ENCODE results near the gene ANTXR1. TPM values are rescaled to one million over a fixed set of nuclear protein-coding genes. Genes with fewer than 3 reads are reported as not detected.

Gene ANTXR1
- total RNA-seq, 4 donors from 2014 or later, result 7.1 to 101 (median 15.8) TPM

- WGBS, 2 donors (ENCODE audit: low coverage in 1 of 2), result 74% methylated on average over 3 of the region's 3 CpGs
- TF ChIP-seq EP300 (IDR thresholded peaks at IDR 0.05; ENCODE audit: low read depth), result no peak
- TF ChIP-seq POLR2AphosphoS5 (IDR thresholded peaks at IDR 0.05), result no peak
- no peak for TF ChIP-seq CTCF (IDR thresholded peaks at IDR 0.05)
- TF ChIP-seq POLR2A (IDR thresholded peaks at IDR 0.05), result no peak
- intact Hi-C loops (cut with DNase I; ENCODE audit: low total_unique reads), result no loop called here
Observed at GRCh38 chr2:69202327-69202726, 189.3 kb downstream of the ANTXR1 start.

GRCh38 chr2:69203166-69203985, 190.4 kb downstream of the ANTXR1 start:
- Histone ChIP-seq H3K27me3 (no peaks in the 10 kb centered on the region), H3K27ac (peak overlapping the region in 3 of 4 donors; percentile 28 to 37 (median 34)), H3K9me3 (no peaks in the 10 kb centered on the region), H3K36me3 (no peaks in the 10 kb centered on the region), H3K4me3 (no peak overlapping the region), H3K4me1 (peaks cover 0 to 9% (median 0%) of the 10 kb centered on the region in 4 donors)
- DNase-seq, result no peak
- intact Hi-C loops (cut with DNase I; ENCODE audit: low total_unique reads), result no loop called here
- 60 to 75% methylated on average over 4 of the region's 4 CpGs for WGBS, 2 donors (ENCODE audit: low coverage in 1 of 2)
- TF ChIP-seq EP300 (IDR thresholded peaks at IDR 0.05; ENCODE audit: low read depth) (no peak), POLR2A (IDR thresholded peaks at IDR 0.05) (no peak), POLR2AphosphoS5 (IDR thresholded peaks at IDR 0.05) (no peak), CTCF (IDR thresholded peaks at IDR 0.05) (no peak)
- in situ Hi-C loops (cut with MboI; ENCODE audit: low pct_ligation_motif_present in 1 of 4, low pct_unique_long_range_greater_than_20kb in 1 of 4, low sequenced_read_pairs in 3 of 4), result no loop called here

More at GRCh38 chr2:69202327-69202726, 189.3 kb downstream of the ANTXR1 start:
- no peak overlapping the region for H3K4me3 ChIP-seq
- no peaks in the 10 kb centered on the region for H3K9me3 ChIP-seq
- H3K27ac ChIP-seq, result peak overlapping the region in 1 of 4 donors; percentile 37
- H3K27me3 ChIP-seq, result no peaks in the 10 kb centered on the region
- no peaks in the 10 kb centered on the region for H3K36me3 ChIP-seq
- peaks cover 0 to 9% (median 0%) of the 10 kb centered on the region in 4 donors for H3K4me1 ChIP-seq
- DNase-seq, result no peak
- in situ Hi-C loops (cut with MboI; ENCODE audit: low pct_ligation_motif_present in 1 of 4, low pct_unique_long_range_greater_than_20kb in 1 of 4, low sequenced_read_pairs in 3 of 4), result no loop called here

- Histone ChIP-seq H3K36me3 (no peaks in the 10 kb centered on the region), H3K27me3 (no peaks in the 10 kb centered on the region), H3K27ac (peak overlapping the region; percentile 26 to 36 (median 32)), H3K9me3 (no peaks in the 10 kb centered on the region), H3K4me3 (no peak overlapping the region), H3K4me1 (peaks cover 0 to 9% (median 0%) of the 10 kb centered on the region in 4 donors)
- 78 to 80% methylated on average over 1 to 3 of the region's 3 CpGs for WGBS, 2 donors (ENCODE audit: low coverage in 1 of 2)
- no peak for DNase-seq
- intact Hi-C loops (cut with DNase I; ENCODE audit: low total_unique reads), result no loop called here
- TF ChIP-seq CTCF (IDR thresholded peaks at IDR 0.05), result no peak
- TF ChIP-seq POLR2AphosphoS5 (IDR thresholded peaks at IDR 0.05), result no peak
- TF ChIP-seq EP300 (IDR thresholded peaks at IDR 0.05; ENCODE audit: low read depth), result no peak
- no peak for TF ChIP-seq POLR2A (IDR thresholded peaks at IDR 0.05)
- in situ Hi-C loops (cut with MboI; ENCODE audit: low pct_ligation_motif_present in 1 of 4, low pct_unique_long_range_greater_than_20kb in 1 of 4, low sequenced_read_pairs in 3 of 4), result no loop called here
Observed at GRCh38 chr2:69204654-69205053, 191.7 kb downstream of the ANTXR1 start.

DNA sequence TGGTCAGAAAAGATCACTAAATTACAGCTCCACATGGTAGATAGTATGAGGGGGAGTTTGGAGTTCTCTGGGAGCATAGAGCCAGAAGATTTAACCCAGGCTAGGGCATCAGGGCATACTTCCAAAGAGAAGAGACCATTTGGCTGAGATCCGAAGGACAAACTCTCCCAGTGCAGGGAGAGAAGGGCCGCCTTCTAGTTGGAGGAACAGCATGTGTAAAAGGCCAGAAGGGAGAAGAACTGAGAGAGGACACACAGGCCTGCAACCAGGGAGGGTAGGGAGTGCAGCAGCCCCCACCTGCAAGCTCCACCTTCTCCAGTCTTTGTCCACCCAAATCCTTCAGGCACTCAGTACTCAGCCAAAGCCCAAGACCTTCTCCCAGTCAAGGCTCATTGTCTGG, 192.1 kb downstream of the ANTXR1 start:
- Histone ChIP-seq H3K27ac (peak overlapping the region; percentile 26 to 36 (median 32)), H3K4me3 (no peak overlapping the region), H3K9me3 (no peaks in the 10 kb centered on the region), H3K27me3 (no peaks in the 10 kb centered on the region), H3K4me1 (peaks cover 0 to 9% (median 0%) of the 10 kb centered on the region in 4 donors), H3K36me3 (no peaks in the 10 kb centered on the region)
- TF ChIP-seq POLR2A (IDR thresholded peaks at IDR 0.05), result no peak
- no peak for TF ChIP-seq POLR2AphosphoS5 (IDR thresholded peaks at IDR 0.05)
- TF ChIP-seq EP300 (IDR thresholded peaks at IDR 0.05; ENCODE audit: low read depth), result no peak
- TF ChIP-seq CTCF (IDR thresholded peaks at IDR 0.05), result no peak
- in situ Hi-C loops (cut with MboI; ENCODE audit: low pct_ligation_motif_present in 1 of 4, low pct_unique_long_range_greater_than_20kb in 1 of 4, low sequenced_read_pairs in 3 of 4) (no loop called here), intact Hi-C loops (cut with DNase I; ENCODE audit: low total_unique reads) (no loop called here)
- 59% methylated on average over 2 of the region's 2 CpGs; no CpG with 5 or more reads in 1 of the 2 donors for WGBS, 2 donors (ENCODE audit: low coverage in 1 of 2)
- no peak for DNase-seq
